Liver (tissue), 9 donors: ENCODE results near the gene PRR20E. TPM values are rescaled to one million over a fixed set of nuclear protein-coding genes. Genes with fewer than 3 reads are reported as not detected.

ENCODE experiments used
- DNase-seq: peaks from one replicate; pipeline ENCODE4 v3.0.0-alpha.2; 2017; ENCODE audit warnings: low spot score
- H3K27ac ChIP-seq, 2 donors: one replicate each; pipeline ENCODE4 v1.7.0; 2013; ENCODE audit warnings: inconsistent platforms in 2 of 2, low read length in 2 of 2, control low read depth in 1 of 2, low read depth in 1 of 2, mild to moderate bottlenecking in 1 of 2
- H3K27me3 ChIP-seq, 4 donors: one replicate each; pipeline versions ENCODE4 v1.6.1 to v1.7.0; 2013; ENCODE audit warnings: low read length in 3 of 4, inconsistent platforms in 1 of 4, mild to moderate bottlenecking in 1 of 4, moderate library complexity in 1 of 4; ENCODE audit not compliant: control insufficient read depth in 4 of 4, insufficient read depth in 4 of 4
- H3K36me3 ChIP-seq, 4 donors: one replicate each; pipeline versions ENCODE4 v1.6.1 to v1.7.0; 2013; ENCODE audit warnings: low read length in 3 of 4, mild to moderate bottlenecking in 3 of 4, low read depth in 1 of 4, moderate library complexity in 1 of 4; ENCODE audit not compliant: control insufficient read depth in 4 of 4, insufficient read depth in 3 of 4
- H3K4me1 ChIP-seq, 4 donors: one replicate each; pipeline versions ENCODE4 v1.6.1 to v1.7.0; 2013; ENCODE audit warnings: low read length in 3 of 4, mild to moderate bottlenecking in 3 of 4, moderate library complexity in 1 of 4; ENCODE audit not compliant: control insufficient read depth in 4 of 4, insufficient read depth in 4 of 4
- H3K4me3 ChIP-seq, 3 donors: one replicate each; pipeline versions ENCODE4 v1.6.1 to v1.7.0; 2013; ENCODE audit warnings: low read length in 3 of 3, control low read depth in 1 of 3, low read depth in 1 of 3, mild to moderate bottlenecking in 1 of 3
- H3K9ac ChIP-seq, 2 donors: one replicate each; pipeline ENCODE4 v1.7.0; 2013; ENCODE audit warnings: low read length in 2 of 2, mild to moderate bottlenecking in 2 of 2, moderate library complexity in 2 of 2, control low read depth in 1 of 2, low read depth in 1 of 2
- H3K9me3 ChIP-seq, 4 donors: one replicate each; pipeline versions ENCODE4 v1.6.1 to v1.7.0; 2013; ENCODE audit warnings: low read length in 3 of 4; ENCODE audit not compliant: control insufficient read depth in 4 of 4
- CTCF ChIP-seq: fragments of 150-350 bp; IDR thresholded peaks from 2 replicates; pipeline ENCODE4 v1.5.1; 2017; ENCODE audit warnings: improper control_type of control experiment, low read depth, low read length; ENCODE audit not compliant: missing input control
- FOXA1 ChIP-seq: IDR thresholded peaks from 2 replicates; pipeline ENCODE4 v1.6.1; 2016; ENCODE audit warnings: antibody characterized with exemption
- GABPA ChIP-seq, 2 donors: IDR thresholded peaks in 1 of 2; conservative IDR thresholded peaks in 1 of 2; 2 replicates each; pipeline ENCODE4 v1.6.1; 2016; ENCODE audit warnings: antibody characterized with exemption in 2 of 2, mild to moderate bottlenecking in 1 of 2, moderate library complexity in 1 of 2
- HNF4A ChIP-seq, 2 donors: conservative IDR thresholded peaks; 2 replicates each; pipeline ENCODE4 v1.6.1; 2016; ENCODE audit warnings: antibody characterized with exemption in 2 of 2, mild to moderate bottlenecking in 2 of 2
- JUND ChIP-seq, 2 donors: IDR thresholded peaks; 2 replicates each; pipeline ENCODE4 v1.6.1; 2016; ENCODE audit warnings: antibody characterized with exemption in 2 of 2
- RAD21 ChIP-seq, 2 donors: IDR thresholded peaks; 2 replicates each; pipeline ENCODE4 v1.6.1; 2016; ENCODE audit warnings: antibody characterized with exemption in 2 of 2, mild to moderate bottlenecking in 2 of 2
- REST ChIP-seq: IDR thresholded peaks from 2 replicates; pipeline ENCODE4 v1.6.1; 2016; ENCODE audit warnings: antibody characterized with exemption, mild to moderate bottlenecking
- RXRA ChIP-seq, 2 donors: IDR thresholded peaks; 2 replicates each; pipeline ENCODE4 v1.6.1; 2017 to 2018; ENCODE audit warnings: antibody characterized with exemption in 2 of 2, mild to moderate bottlenecking in 1 of 2
- SP1 ChIP-seq: IDR thresholded peaks from 2 replicates; pipeline ENCODE4 v1.6.1; 2018; ENCODE audit warnings: antibody characterized with exemption, mild to moderate bottlenecking
- TAF1 ChIP-seq: conservative IDR thresholded peaks from 2 replicates; pipeline ENCODE4 v1.6.1; 2016; ENCODE audit warnings: antibody characterized with exemption, mild to moderate bottlenecking
- YY1 ChIP-seq: IDR thresholded peaks from 2 replicates; pipeline ENCODE4 v1.6.1; 2016; ENCODE audit warnings: antibody characterized with exemption, mild to moderate bottlenecking
- WGBS: extraction: QIAGEN DNeasy Blood & Tissue Kit; methylation state at CpG from one replicate; pipeline ENCODE4 v1.1.7; 2013; 5-methylcytosine and 5-hydroxymethylcytosine counted together
- polyA plus RNA-seq, 2 donors: library from polyadenylated mRNA; stranded (reverse) in 1 of 2; unstranded in 1 of 2; fragments of 200-250 nt in 1 of 2; fragments of >200 nt in 1 of 2; fragmentation: Nextera tagmentation in 1 of 2; extraction: Ambion mirVana in 1 of 2; gene quantifications; one replicate each; pipeline versions ENCODE4 v1.2.1 to v1.2.3, GENCODE V29; 2013 to 2015
- total RNA-seq, 2 donors: library from RNA; depleted of rRNA; stranded (reverse); fragments of >200 nt; gene quantifications; one replicate each; pipeline ENCODE4 v1.2.3, GENCODE V29; 2014
- TF ChIP-seq, protein P1 (sequence below): IDR thresholded peaks from 2 replicates; pipeline ENCODE4 v1.6.1; 2016; ENCODE audit warnings: antibody characterized with exemption
- TF ChIP-seq, protein P2 (sequence below): IDR thresholded peaks from 2 replicates; pipeline ENCODE4 v1.6.1; 2016; ENCODE audit warnings: antibody characterized with exemption
- donor health status: healthy.
- donor health status: healthy.
- donor health status: healthy.
- donor health status: healthy.
- donor health status: healthy.

The PRR20E gene
- total and polyA plus RNA-seq, 4 donors: not detected

- TF ChIP-seq REST: no peak
- TF ChIP-seq CTCF: no peak
- TF ChIP-seq SP1: no peak
Measured at GRCh38 chr13:57128909-57129308, 38.1 kb upstream of the PRR20E start (continued).

DNA sequence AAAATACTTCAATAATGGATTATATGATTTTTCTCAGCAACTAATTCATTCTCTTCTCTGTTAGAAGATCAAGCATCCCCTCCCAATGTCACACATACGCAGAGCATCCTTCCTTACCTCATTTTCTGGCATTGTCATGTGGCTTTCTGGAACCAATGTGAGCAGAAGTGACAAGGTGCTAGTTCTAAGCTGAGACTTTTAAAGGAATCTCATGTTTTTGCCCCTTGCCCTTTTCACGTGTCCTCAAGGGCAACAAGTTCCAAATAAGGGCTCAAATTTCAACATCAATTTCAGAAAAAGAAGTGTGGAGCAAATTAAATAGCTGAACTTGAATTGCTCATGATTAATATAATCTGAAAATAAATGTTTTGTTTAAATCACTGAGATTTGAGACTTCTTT is 30.9 kb upstream of the PRR20E start:
- WGBS: 30% methylated on average over 2 of the region's 2 CpGs
- Histone ChIP-seq H3K9ac (no peak overlapping the region), H3K4me3 (peak overlapping the region in 1 of 3 donors; percentile 24), H3K9me3 (no peaks in the 10 kb centered on the region), H3K27ac (peak overlapping the region in 1 of 2 donors; percentile 35), H3K36me3 (no peaks in the 10 kb centered on the region), H3K4me1 (peaks cover 0 to 14% (median 3%) of the 10 kb centered on the region in 4 donors), H3K27me3 (no peaks in the 10 kb centered on the region)
- TF ChIP-seq SP1: no peak
- TF ChIP-seq HNF4A (conservative IDR thresholded peaks at IDR 0.05): peak; percentile 49 to 59
- TF ChIP-seq FOXA1: no peak
- no peak for DNase-seq

DNA sequence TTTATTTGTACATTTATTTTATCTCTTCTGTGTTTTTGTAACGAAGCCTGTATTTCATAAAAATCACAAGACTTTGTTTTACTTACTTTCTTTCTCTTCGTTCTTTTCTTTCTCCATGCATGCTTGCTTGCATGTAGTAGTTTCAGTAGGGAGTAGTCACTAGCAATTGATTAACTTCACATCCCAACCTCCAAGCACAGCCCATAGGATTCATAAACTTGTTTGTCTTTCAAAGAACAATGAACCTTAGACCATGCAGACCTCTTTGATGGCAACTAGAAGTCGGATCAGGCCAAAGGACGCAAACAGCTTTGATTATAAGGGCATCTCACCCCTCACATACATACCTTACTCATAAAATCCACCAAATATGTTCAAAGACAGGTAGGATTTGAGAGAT is 29.4 kb upstream of the PRR20E start:
- TF ChIP-seq, protein P1, sequence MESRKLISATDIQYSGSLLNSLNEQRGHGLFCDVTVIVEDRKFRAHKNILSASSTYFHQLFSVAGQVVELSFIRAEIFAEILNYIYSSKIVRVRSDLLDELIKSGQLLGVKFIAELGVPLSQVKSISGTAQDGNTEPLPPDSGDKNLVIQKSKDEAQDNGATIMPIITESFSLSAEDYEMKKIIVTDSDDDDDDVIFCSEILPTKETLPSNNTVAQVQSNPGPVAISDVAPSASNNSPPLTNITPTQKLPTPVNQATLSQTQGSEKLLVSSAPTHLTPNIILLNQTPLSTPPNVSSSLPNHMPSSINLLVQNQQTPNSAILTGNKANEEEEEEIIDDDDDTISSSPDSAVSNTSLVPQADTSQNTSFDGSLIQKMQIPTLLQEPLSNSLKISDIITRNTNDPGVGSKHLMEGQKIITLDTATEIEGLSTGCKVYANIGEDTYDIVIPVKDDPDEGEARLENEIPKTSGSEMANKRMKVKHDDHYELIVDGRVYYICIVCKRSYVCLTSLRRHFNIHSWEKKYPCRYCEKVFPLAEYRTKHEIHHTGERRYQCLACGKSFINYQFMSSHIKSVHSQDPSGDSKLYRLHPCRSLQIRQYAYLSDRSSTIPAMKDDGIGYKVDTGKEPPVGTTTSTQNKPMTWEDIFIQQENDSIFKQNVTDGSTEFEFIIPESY: peak; percentile 37
- TF ChIP-seq GABPA (IDR thresholded peaks at IDR 0.05 in 1 of 2, conservative IDR thresholded peaks at IDR 0.05 in 1 of 2): no peak
- TF ChIP-seq RXRA (IDR thresholded peaks at IDR 0.05): peak; percentile 57 to 66
- TF ChIP-seq JUND (IDR thresholded peaks at IDR 0.05): peak in 1 of 2 donors; percentile 27
- peak; percentile 50 to 62 for TF ChIP-seq RAD21 (IDR thresholded peaks at IDR 0.05)
- TF ChIP-seq REST: peak; percentile 46
- TF ChIP-seq HNF4A (conservative IDR thresholded peaks at IDR 0.05): peak; percentile 82 to 84
- TF ChIP-seq CTCF: no peak
- TF ChIP-seq TAF1: peak; percentile 54
- peak; percentile 68 for TF ChIP-seq YY1
- TF ChIP-seq, protein P2, sequence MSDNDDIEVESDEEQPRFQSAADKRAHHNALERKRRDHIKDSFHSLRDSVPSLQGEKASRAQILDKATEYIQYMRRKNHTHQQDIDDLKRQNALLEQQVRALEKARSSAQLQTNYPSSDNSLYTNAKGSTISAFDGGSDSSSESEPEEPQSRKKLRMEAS: no peak
- peak; percentile 77 for TF ChIP-seq SP1
- H3K4me3 ChIP-seq: peak overlapping the region in 2 of 3 donors; percentile 11 to 15
- H3K9me3 ChIP-seq: no peaks in the 10 kb centered on the region
- DNase-seq: no peak
- 32% methylated on average over 4 of the region's 4 CpGs for WGBS
- peak overlapping the region in 1 of 2 donors; percentile 69 for H3K9ac ChIP-seq
- H3K27ac ChIP-seq: peak overlapping the region; percentile 9 to 47
- H3K36me3 ChIP-seq: no peaks in the 10 kb centered on the region
- peaks cover 0 to 14% (median 3%) of the 10 kb centered on the region in 4 donors for H3K4me1 ChIP-seq
- no peaks in the 10 kb centered on the region for H3K27me3 ChIP-seq
